ENCODE measurements around the gene RANBP10. TPM values are rescaled to one million over a fixed set of nuclear protein-coding genes. Genes with fewer than 3 reads are reported as not detected.

Gene RANBP10
- total and polyA plus RNA-seq, 9 of the 15 experiments (the other 6 are each of a cell fraction or from before 2014, with no cell fraction given) = 0.61 to 19.3 (median 5.9) TPM

DNA sequence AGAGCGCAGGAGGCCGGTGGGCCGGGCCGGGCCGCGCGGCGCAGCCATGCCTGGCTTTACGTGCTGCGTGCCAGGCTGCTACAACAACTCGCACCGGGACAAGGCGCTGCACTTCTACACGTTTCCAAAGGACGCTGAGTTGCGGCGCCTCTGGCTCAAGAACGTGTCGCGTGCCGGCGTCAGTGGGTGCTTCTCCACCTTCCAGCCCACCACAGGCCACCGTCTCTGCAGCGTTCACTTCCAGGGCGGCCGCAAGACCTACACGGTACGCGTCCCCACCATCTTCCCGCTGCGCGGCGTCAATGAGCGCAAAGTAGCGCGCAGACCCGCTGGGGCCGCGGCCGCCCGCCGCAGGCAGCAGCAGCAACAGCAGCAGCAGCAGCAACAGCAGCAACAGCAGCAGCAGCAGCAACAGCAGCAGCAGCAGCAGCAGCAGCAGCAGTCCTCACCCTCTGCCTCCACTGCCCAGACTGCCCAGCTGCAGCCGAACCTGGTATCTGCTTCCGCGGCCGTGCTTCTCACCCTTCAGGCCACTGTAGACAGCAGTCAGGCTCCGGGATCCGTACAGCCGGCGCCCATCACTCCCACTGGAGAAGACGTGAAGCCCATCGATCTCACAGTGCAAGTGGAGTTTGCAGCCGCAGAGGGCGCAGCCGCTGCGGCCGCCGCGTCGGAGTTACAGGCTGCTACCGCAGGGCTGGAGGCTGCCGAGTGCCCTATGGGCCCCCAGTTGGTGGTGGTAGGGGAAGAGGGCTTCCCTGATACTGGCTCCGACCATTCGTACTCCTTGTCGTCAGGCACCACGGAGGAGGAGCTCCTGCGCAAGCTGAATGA lies 36.4 kb upstream of the RANBP10 start (continued):
- TF ChIP-seq, protein P1, sequence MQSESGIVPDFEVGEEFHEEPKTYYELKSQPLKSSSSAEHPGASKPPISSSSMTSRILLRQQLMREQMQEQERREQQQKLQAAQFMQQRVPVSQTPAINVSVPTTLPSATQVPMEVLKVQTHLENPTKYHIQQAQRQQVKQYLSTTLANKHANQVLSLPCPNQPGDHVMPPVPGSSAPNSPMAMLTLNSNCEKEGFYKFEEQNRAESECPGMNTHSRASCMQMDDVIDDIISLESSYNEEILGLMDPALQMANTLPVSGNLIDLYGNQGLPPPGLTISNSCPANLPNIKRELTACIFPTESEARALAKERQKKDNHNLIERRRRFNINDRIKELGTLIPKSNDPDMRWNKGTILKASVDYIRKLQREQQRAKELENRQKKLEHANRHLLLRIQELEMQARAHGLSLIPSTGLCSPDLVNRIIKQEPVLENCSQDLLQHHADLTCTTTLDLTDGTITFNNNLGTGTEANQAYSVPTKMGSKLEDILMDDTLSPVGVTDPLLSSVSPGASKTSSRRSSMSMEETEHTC (IDR thresholded peaks at IDR 0.05) = no peak
- TF ChIP-seq CEBPZ (IDR thresholded peaks at IDR 0.05; ENCODE audit: borderline replicate concordance, low read depth, low read length) (no peak), ZNF77 (CRISPR knock-in tag; IDR thresholded peaks at IDR 0.05) (no peak), SMAD2 (IDR thresholded peaks at IDR 0.05; ENCODE audit: low read depth, low read length) (no peak), SNRNP70 (optimal IDR thresholded peaks at IDR 0.05; ENCODE audit: low read depth, low read length) (no peak), ZNF76 (CRISPR knock-in tag; IDR thresholded peaks at IDR 0.05; ENCODE audit: borderline replicate concordance) (no peak), MIER1 (IDR thresholded peaks at IDR 0.05; ENCODE audit: low read depth) (no peak), TEAD1 (CRISPR knock-in tag; IDR thresholded peaks at IDR 0.05) (0 out of 4 replicates have a peak, but pooled peaks of 1 of the 2 experiments have one; percentile 49), MEF2D (tag; conservative IDR thresholded peaks at IDR 0.05; ENCODE audit: low read depth) (no peak), ZC3H8 (IDR thresholded peaks at IDR 0.05) (no peak), MYC (IDR thresholded peaks at IDR 0.05; ENCODE audit: low read depth, low read length) (peak; percentile 58), MYC (CRISPR knock-in tag; IDR thresholded peaks at IDR 0.05; ENCODE audit: borderline replicate concordance, low read depth) (no peak), MBD2 (IDR thresholded peaks at IDR 0.05; ENCODE audit: borderline replicate concordance, low read depth) (no peak)
- TF ChIP-seq, protein P2, sequence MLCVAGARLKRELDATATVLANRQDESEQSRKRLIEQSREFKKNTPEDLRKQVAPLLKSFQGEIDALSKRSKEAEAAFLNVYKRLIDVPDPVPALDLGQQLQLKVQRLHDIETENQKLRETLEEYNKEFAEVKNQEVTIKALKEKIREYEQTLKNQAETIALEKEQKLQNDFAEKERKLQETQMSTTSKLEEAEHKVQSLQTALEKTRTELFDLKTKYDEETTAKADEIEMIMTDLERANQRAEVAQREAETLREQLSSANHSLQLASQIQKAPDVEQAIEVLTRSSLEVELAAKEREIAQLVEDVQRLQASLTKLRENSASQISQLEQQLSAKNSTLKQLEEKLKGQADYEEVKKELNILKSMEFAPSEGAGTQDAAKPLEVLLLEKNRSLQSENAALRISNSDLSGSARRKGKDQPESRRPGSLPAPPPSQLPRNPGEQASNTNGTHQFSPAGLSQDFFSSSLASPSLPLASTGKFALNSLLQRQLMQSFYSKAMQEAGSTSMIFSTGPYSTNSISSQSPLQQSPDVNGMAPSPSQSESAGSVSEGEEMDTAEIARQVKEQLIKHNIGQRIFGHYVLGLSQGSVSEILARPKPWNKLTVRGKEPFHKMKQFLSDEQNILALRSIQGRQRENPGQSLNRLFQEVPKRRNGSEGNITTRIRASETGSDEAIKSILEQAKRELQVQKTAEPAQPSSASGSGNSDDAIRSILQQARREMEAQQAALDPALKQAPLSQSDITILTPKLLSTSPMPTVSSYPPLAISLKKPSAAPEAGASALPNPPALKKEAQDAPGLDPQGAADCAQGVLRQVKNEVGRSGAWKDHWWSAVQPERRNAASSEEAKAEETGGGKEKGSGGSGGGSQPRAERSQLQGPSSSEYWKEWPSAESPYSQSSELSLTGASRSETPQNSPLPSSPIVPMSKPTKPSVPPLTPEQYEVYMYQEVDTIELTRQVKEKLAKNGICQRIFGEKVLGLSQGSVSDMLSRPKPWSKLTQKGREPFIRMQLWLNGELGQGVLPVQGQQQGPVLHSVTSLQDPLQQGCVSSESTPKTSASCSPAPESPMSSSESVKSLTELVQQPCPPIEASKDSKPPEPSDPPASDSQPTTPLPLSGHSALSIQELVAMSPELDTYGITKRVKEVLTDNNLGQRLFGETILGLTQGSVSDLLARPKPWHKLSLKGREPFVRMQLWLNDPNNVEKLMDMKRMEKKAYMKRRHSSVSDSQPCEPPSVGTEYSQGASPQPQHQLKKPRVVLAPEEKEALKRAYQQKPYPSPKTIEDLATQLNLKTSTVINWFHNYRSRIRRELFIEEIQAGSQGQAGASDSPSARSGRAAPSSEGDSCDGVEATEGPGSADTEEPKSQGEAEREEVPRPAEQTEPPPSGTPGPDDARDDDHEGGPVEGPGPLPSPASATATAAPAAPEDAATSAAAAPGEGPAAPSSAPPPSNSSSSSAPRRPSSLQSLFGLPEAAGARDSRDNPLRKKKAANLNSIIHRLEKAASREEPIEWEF (CRISPR knock-in tag; IDR thresholded peaks at IDR 0.05) = no peak
- TF ChIP-seq, protein P3, sequence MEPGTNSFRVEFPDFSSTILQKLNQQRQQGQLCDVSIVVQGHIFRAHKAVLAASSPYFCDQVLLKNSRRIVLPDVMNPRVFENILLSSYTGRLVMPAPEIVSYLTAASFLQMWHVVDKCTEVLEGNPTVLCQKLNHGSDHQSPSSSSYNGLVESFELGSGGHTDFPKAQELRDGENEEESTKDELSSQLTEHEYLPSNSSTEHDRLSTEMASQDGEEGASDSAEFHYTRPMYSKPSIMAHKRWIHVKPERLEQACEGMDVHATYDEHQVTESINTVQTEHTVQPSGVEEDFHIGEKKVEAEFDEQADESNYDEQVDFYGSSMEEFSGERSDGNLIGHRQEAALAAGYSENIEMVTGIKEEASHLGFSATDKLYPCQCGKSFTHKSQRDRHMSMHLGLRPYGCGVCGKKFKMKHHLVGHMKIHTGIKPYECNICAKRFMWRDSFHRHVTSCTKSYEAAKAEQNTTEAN (CRISPR knock-in tag; IDR thresholded peaks at IDR 0.05) = no peak
